Medulla oblongata (tissue), 1 donor: ENCODE data around the gene CCDC110.
A peak's percentile ranks its signal among the peaks of the same experiment; 100 is the strongest.

Experiments
- DNase-seq: peaks from one replicate; pipeline ENCODE4 v3.0.0-alpha.2; 2015; ENCODE audit errors: extremely low spot score

The CCDC110 gene

DNA sequence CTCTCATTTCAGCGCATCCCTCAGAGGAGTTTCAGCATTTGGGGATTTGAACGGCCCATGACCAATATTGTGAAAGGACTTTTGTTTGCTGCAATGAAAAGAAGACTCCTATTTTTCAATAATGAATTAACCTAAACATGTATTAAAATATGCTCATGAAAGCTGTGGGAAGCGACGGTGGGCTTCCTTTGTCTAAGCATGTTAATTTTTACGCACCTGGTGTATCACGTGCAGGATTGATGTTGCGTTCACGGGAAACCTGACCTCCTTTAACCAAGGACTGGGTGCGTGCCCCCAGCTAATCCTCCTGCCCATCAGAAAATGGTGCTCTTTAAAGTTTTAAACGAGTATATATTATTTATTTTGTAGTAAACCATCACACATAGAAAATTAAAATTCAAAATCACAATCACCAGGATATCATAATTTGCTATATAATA is 590 bp upstream of the CCDC110 start:
- no peak for DNase-seq

- DNase-seq: peak; percentile 55
These were observed 885 bp downstream of the CCDC110 start for GRCh38 chr4:185470501-185471195.

GRCh38 chr4:185469580-185470154 is 1.9 kb downstream of the CCDC110 start:
- DNase-seq: no peak

GRCh38 chr4:185468999-185469398 is 2.5 kb downstream of the CCDC110 start:
- DNase-seq: no peak

DNA sequence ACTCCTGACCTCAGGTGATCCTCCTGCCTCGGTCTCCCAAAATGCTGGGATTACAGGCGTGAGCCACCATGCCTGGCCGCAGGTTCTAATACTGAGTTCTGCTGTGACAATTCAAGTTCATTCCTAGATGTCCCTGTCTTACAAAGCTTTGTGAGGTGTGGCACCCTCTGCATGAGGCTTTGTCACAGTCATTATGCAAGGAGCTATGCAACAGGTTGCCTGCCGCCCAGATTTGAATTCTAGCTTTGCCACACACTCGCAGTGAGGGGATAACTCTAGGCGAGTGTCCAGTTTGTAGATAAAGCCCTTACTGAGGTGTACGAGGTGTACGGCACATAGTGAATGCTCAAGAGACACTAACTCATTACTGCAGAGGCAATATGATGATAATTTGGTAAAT is 3.5 kb downstream of the CCDC110 start:
- no peak for DNase-seq

DNA sequence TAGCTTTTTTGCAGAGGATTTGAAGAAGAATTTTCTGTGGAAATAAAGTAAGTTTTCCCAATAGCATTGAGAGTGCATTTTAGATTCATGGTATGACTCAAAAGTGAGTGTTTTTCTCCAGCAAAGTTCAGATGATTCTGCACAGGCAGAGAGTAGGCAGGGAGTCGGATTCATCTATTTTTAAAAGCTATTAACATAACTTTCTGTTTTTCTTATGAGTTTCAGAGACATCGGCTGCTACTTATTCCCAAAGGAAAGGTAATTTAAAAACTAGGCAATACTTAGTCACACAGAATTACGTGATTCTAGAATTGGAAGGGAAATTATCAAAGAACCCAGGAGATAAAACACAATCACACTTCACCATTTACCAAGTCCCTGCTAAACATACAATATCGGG is 4.4 kb downstream of the CCDC110 start:
- DNase-seq: no peak

DNA sequence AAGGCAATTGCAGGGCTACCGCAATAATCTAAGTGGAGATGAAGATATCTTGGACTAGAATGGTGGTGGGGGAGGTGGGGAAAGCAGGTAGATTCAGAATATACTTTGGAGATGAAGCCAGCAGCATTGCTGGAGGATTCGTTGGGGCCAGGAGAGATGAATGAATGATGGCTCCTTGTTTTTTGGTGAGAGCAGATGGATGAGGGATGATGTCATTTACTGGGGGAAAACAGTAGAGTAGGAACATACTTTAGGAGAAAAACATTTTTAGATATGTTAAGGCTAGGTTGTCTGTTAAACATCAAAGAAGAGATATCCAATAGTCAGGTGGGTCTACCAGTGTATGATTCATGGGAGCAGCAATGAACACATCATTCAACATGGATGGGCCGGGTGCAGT is 5.8 kb downstream of the CCDC110 start:
- DNase-seq: no peak

- no peak for DNase-seq
These were observed 6.6 kb downstream of the CCDC110 start for GRCh38 chr4:185464887-185465286.

- DNase-seq: no peak
These were observed 7.3 kb downstream of the CCDC110 start for GRCh38 chr4:185464183-185464582.

DNA sequence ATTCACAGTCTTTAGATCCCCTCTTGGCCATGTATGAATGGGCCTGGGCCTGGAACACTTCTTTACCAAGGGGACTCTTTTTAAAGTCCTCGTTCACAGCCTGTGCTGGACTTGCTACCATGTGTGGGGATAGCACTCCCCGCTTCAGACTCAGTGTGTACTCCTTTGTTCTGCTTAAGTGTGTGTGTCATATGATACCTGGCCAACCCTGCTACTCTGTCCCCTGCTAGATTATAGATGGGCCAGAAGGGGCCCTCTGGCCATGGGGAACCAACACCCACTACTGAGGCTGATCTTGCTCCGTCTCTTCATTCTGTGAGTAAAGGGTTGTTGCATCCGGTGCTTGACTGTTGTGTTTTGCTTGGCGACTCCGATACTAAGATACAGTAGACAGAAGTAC is 8.0 kb downstream of the CCDC110 start:
- DNase-seq: no peak

DNA sequence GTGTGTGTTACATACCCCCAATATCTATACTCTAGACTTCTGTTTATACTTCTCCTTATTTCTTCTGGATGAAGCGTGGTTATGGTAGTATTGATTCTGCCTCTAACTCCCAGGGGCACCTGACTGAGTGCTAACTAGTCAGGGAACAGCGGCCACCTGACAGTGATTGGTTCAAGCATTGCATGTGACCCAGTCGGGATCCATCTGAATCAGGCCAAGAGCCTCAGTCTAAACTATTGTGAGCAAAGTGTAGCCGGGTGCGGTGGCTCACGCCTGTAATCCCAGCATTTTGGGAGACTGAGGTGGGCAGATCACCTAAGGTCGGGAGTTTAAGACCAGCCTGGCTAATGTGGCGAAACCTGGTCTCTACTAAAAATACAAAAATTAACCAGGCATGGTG is 10.0 kb downstream of the CCDC110 start:
- DNase-seq: no peak

- DNase-seq: no peak
These were observed 14.4 kb downstream of the CCDC110 start for GRCh38 chr4:185457136-185457535.

DNA sequence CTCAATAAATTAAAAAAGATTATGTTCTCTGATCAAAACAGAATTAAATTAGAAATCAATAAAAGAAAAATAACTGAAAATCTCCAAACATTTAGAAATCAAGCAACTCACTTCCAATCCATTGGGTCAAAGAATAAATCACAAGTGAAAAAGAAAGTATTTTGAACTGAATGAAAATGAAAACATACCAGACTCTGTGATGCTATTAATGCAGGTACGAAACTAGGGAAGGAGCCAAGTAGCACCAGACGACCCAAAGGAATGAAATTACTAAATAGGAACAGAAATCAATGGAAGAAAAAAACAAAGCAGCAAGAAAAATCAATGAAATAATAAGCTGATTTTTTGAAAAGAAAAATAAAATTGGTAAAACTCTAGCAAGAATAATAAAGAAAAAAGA is 15.4 kb downstream of the CCDC110 start:
- no peak for DNase-seq

- no peak for DNase-seq
These were observed 26.3 kb downstream of the CCDC110 start for GRCh38 chr4:185445209-185445608.

DNA sequence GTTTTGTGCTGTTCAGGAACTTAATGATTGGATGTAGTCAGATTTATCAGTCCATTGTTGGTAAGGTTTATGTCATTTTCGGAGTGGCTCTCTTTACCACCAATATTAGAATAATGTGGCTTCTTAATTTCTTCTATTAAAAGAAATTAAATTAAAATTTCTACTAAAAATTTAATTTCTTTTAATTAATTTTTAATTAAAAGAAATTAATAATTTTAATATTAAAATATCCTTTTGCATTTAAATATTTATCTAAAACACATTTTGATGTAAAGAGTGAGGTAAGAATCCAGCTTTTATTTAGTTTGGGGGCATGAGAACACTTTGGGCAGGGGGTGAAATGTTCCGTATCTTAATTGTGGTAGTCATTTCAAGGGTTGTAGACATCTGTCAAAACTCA is 30.1 kb downstream of the CCDC110 start:
- no peak for DNase-seq

DNA sequence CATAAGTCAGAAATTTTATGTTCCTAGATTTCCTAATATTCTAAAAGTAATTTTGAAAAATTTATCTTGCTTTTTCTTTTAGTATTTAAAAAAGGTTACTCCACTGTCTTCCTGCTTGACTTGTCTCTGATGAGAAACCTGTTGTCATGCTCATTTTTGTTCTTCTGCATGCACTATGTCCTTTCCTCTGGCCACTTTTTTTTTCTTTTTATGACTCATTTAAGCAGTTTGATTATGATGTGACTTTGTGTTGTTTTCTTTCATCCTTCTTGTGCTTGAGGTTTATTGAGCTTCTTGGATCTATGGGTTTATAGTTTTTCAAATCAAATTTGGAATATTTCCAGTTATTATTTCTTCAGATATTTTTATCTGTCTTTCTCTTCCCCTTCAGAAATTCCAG is 33.7 kb downstream of the CCDC110 start:
- no peak for DNase-seq

GRCh38 chr4:185435466-185435865 is 36.1 kb downstream of the CCDC110 start:
- no peak for DNase-seq

DNA sequence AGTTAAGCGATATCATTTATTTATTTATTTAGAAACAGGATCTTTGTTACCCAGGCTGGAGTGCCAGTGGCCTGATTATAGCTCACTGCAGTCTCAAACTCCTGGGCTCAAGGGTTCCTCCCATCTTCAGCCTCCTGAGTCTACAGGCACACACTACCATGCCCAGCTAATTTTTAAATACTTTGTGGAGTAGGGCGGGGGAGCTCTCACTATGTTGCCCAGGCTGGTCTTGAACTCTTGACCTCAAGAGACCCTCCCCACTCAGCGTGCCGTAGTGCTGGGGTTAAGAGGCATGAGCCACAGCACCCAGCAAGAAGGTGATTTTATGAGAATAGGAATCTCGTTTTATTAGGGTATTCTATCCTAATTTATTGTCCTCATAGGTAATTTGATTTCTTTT is 41.9 kb downstream of the CCDC110 start:
- no peak for DNase-seq

GRCh38 chr4:185426960-185427688 is 44.4 kb downstream of the CCDC110 start:
- no peak for DNase-seq

DNA sequence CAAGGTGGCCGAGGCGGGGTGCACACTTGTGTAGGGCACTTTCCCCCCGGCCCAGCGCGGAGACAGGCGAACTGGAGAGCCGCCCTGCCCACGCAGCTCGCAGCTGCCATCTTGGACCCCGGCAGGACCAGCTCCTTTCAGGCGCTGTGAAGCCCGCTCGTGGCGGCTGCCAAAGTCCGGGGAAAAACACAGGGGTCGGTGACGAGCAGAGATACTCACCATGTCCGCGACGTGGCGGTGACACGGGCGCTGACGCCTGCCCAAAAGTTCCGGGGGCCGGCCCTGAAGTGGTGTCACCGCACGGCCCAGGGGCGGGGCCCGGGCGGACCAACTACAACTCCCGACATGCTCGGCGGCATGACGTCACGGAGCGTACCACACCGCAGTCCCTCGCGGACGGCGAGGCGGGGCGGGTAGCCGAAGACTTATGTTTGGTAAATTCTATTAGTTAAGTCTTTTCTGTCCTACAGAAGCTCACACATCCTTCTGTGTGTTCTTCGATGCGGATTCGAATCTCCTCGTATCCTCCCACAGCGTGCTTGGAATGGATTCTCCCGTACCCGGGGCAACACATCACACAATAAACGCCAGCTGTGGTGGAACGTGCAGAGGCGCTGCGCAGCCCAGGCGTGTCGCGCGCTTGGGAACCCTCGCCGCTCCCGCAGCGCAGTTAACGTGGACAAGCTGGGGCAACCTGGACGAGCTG is 45.7 kb downstream of the CCDC110 start, which contains the start of gene UFSP2:
Gene UFSP2, minus strand, starts transcription at position 318 of the 706 bp plus-strand sequence. Its CDS starts 96 bp downstream, at position 222.
- peak; percentile 90 for DNase-seq

DNA sequence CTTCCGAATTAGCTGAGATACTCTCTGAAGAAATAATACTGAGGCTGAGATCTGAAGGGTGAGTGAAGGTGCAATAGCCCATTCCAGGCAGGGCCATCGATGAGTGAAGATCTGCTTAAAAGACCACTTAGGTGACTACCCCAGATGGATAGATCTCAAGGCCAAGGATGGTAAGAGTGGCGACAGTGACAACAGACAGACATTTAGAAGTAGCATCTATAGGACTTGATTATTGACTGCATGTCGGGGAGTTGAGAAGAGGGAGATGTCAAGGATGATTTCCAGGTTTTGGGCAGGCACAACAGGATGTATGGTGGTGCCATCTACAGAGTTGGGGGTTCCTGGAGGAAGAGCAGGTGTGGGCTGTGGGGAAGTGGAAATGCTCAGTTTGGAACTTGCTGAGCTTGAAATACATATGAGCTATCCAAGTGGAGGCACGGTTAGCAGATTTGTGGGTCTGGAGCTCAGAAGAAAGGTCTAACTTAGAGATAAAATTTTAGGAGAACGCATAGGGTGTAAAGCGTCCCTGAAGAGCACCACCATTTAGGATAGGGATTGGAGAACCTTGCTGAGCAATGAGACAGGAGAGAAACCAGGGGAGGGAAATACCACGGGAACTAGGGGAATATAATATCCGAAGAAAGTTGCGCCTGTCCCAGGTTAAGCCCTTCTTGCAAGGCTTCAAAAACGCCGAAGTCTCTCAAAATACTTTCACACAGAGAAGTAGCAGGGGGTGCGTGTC is 46.5 kb downstream of the CCDC110 start:
- peak; percentile 48 for DNase-seq
